ENCODE data around the gene PNPLA7.
"Not testable (repeated sequence)": the region's sequence is repeated elsewhere in the genome, so short reads cannot be mapped to it uniquely, and the experiment has no call there.

PNPLA7 gene

GRCh38 chr9:137543237-137543963, 6.8 kb downstream of the PNPLA7 start:
- no peak for DNase-seq (ENCODE audit: low read depth in 2 of 2)

- DNase-seq (ENCODE audit: low read depth in 2 of 2) = no peak
Measured at GRCh38 chr9:137542486-137542885, 7.7 kb downstream of the PNPLA7 start.

GRCh38 chr9:137540536-137540935, 9.7 kb downstream of the PNPLA7 start:
- no peak for DNase-seq (ENCODE audit: low read depth in 2 of 2)

GRCh38 chr9:137538058-137538457, 12.1 kb downstream of the PNPLA7 start:
- no peak for DNase-seq (ENCODE audit: low read depth in 2 of 2)

- DNase-seq (ENCODE audit: low read depth in 2 of 2) = not testable (repeated sequence)
Measured at GRCh38 chr9:137536594-137537131, 13.5 kb downstream of the PNPLA7 start.

GRCh38 chr9:137535120-137535428, 15.1 kb downstream of the PNPLA7 start:
- no peak for DNase-seq (ENCODE audit: low read depth in 2 of 2)

- DNase-seq (ENCODE audit: low read depth in 2 of 2) = no peak
Measured at GRCh38 chr9:137534256-137535119, 15.7 kb downstream of the PNPLA7 start.

GRCh38 chr9:137532891-137533468, 17.2 kb downstream of the PNPLA7 start:
- DNase-seq (ENCODE audit: low read depth in 2 of 2) = not testable (repeated sequence)

GRCh38 chr9:137531099-137531765, 19.0 kb downstream of the PNPLA7 start:
- DNase-seq (ENCODE audit: low read depth in 2 of 2) = no peak

GRCh38 chr9:137530331-137530730, 19.9 kb downstream of the PNPLA7 start:
- DNase-seq (ENCODE audit: low read depth in 2 of 2) = no peak

- DNase-seq (ENCODE audit: low read depth in 2 of 2) = no peak
Measured at GRCh38 chr9:137524981-137525317, 25.3 kb downstream of the PNPLA7 start.

- DNase-seq (ENCODE audit: low read depth in 2 of 2) = no peak
Measured at GRCh38 chr9:137524161-137524980, 25.8 kb downstream of the PNPLA7 start.

- DNase-seq (ENCODE audit: low read depth in 2 of 2) = no peak
Measured at GRCh38 chr9:137522746-137523455, 27.3 kb downstream of the PNPLA7 start.

- DNase-seq (ENCODE audit: low read depth in 2 of 2) = no peak
Measured at GRCh38 chr9:137521405-137521985, 28.7 kb downstream of the PNPLA7 start.

- no peak for DNase-seq (ENCODE audit: low read depth in 2 of 2)
Measured at GRCh38 chr9:137520614-137521404, 29.4 kb downstream of the PNPLA7 start.

- DNase-seq (ENCODE audit: low read depth in 2 of 2) = no peak
Measured at GRCh38 chr9:137519553-137519952, 30.6 kb downstream of the PNPLA7 start.

- DNase-seq (ENCODE audit: low read depth in 2 of 2) = not testable (repeated sequence)
Measured at GRCh38 chr9:137518661-137519459, 31.3 kb downstream of the PNPLA7 start.

GRCh38 chr9:137516144-137516917, 33.9 kb downstream of the PNPLA7 start:
- DNase-seq (ENCODE audit: low read depth in 2 of 2) = no peak
